Stimulated activated CD8-positive, alpha-beta memory T cell treated with anti-CD3 and anti-CD28 coated beads, Interleukin-12 subunit alpha, Interleukin-12 subunit beta, amount 100 ng/mL, for 24 hours (primary cell): ENCODE results near the gene ZNF570.

Experiments used
- DNase-seq: peaks from one replicate; pipeline ENCODE4 v3.0.0-alpha.2; 2020; ENCODE audit errors: extremely low read depth

ZNF570 gene

GRCh38 chr19:37468961-37469777 is at the start of gene ZNF570:
Gene ZNF570 (plus strand): TSS chr19:37469356. CDS start chr19:37470355, 999 bp downstream.
- DNase-seq = peak; percentile 63

GRCh38 chr19:37452500-37453245 is 16.5 kb upstream of the ZNF570 start:
- DNase-seq = no peak

- no peak for DNase-seq
Measured at GRCh38 chr19:37466277-37466797, 2.8 kb upstream of the ZNF570 start.

- DNase-seq = peak; percentile 62
Measured at GRCh38 chr19:37466798-37467607, 2.2 kb upstream of the ZNF570 start, which contains the start of gene ZNF569. Gene ZNF569 (minus strand): TSS chr19:37467444. CDS start chr19:37444921, 22,523 bp downstream.

- no peak for DNase-seq
Measured at GRCh38 chr19:37467608-37468090, 1.5 kb upstream of the ZNF570 start.

GRCh38 chr19:37470216-37470615 is 1.1 kb downstream of the ZNF570 start:
- DNase-seq = no peak

- DNase-seq = no peak
Measured at GRCh38 chr19:37472165-37472564, 3.0 kb downstream of the ZNF570 start.

- no peak for DNase-seq
Measured at GRCh38 chr19:37484406-37485168, 15.4 kb downstream of the ZNF570 start.

- no peak for DNase-seq
Measured at GRCh38 chr19:37492213-37492612, 23.1 kb downstream of the ZNF570 start.

GRCh38 chr19:37505958-37506386 is 36.8 kb downstream of the ZNF570 start:
- no peak for DNase-seq

GRCh38 chr19:37506387-37507166 is 37.4 kb downstream of the ZNF570 start, which contains the start of gene ZNF793:
Gene ZNF793 (plus strand): TSS chr19:37506939. CDS start chr19:37523440, 16,501 bp downstream.
- peak; percentile 49 for DNase-seq

GRCh38 chr19:37507167-37507464 is 38.0 kb downstream of the ZNF570 start:
- no peak for DNase-seq

- no peak for DNase-seq
Measured at GRCh38 chr19:37511186-37511585, 42.0 kb downstream of the ZNF570 start.

- no peak for DNase-seq
Measured at GRCh38 chr19:37511821-37512220, 42.7 kb downstream of the ZNF570 start.

- no peak for DNase-seq
Measured at GRCh38 chr19:37513397-37513796, 44.2 kb downstream of the ZNF570 start.

GRCh38 chr19:37519890-37520289 is 50.7 kb downstream of the ZNF570 start:
- DNase-seq = no peak

GRCh38 chr19:37537391-37537947 is 68.3 kb downstream of the ZNF570 start:
- DNase-seq = no peak
